Epithelial cell of proximal tubule (primary cell): ENCODE results near the gene LDAH. TPM values are rescaled to one million over a fixed set of nuclear protein-coding genes. Genes with fewer than 3 reads are reported as not detected.

Experiments used
- DNase-seq: peaks from one replicate; pipeline ENCODE4 v3.0.0-alpha.2; 2011; ENCODE audit warnings: low read depth
- H3K4me3 ChIP-seq: 2 replicates; pipeline ENCODE4 v1.5.1; 2011; ENCODE audit warnings: low read depth, mild to moderate bottlenecking, low read length
- CTCF ChIP-seq: conservative IDR thresholded peaks from 2 replicates; pipeline ENCODE4 v1.5.1; 2012; ENCODE audit warnings: low read depth, mild to moderate bottlenecking, low read length
- total RNA-seq: library from RNA; depleted of rRNA; stranded (reverse); fragments of >200 nt; gene quantifications from 2 replicates; pipeline ENCODE4 v1.2.3, GENCODE V29; 2015

Gene LDAH
- total RNA-seq, 1 donor from 2014 or later: 16.5 TPM

- no peak overlapping the region for H3K4me3 ChIP-seq
- TF ChIP-seq CTCF: no peak
- DNase-seq: no peak
Observed at GRCh38 chr2:20652141-20652540, 170.8 kb downstream of the LDAH start.

GRCh38 chr2:20651731-20652099, 171.2 kb downstream of the LDAH start:
- TF ChIP-seq CTCF: no peak
- H3K4me3 ChIP-seq: peak overlapping the region; percentile 95
- no peak for DNase-seq

GRCh38 chr2:20650877-20651730, 171.8 kb downstream of the LDAH start, which contains the start of gene HS1BP3:
HS1BP3 (minus strand) TSS chr2:20651098; CDS start chr2:20651063, 35 bp downstream.
- TF ChIP-seq CTCF: peak; percentile 61
- DNase-seq: no peak
- peak within 1 kb of the TSS; percentile 95 for H3K4me3 ChIP-seq

GRCh38 chr2:20650393-20650876, 172.5 kb downstream of the LDAH start:
- DNase-seq: no peak
- H3K4me3 ChIP-seq: peak overlapping the region; percentile 95
- peak; percentile 7 for TF ChIP-seq CTCF

- no peak for TF ChIP-seq CTCF
- no peak for DNase-seq
- peak overlapping the region; percentile 95 for H3K4me3 ChIP-seq
Observed at GRCh38 chr2:20649976-20650375, 172.9 kb downstream of the LDAH start.

- H3K4me3 ChIP-seq: peak overlapping the region; percentile 95
- no peak for DNase-seq
Observed at GRCh38 chr2:20649576-20649975, 173.3 kb downstream of the LDAH start.

More at GRCh38 chr2:20649576-20649975, 173.3 kb downstream of the LDAH start:
- no peak for TF ChIP-seq CTCF
